NCI-H345 treated with DMSO at 0.1 percent for 48 hours (cell line): ENCODE results near the gene CCDC88C.
A peak's percentile ranks its signal among the peaks of the same experiment; 100 is the strongest.
"Not testable (repeated sequence)": the region's sequence is repeated elsewhere in the genome, so short reads cannot be mapped to it uniquely, and the experiment has no call there.

Source experiments
- DNase-seq: peaks from one replicate; lab custom pipeline; 2025; ENCODE audit not compliant: unreplicated experiment; lab: John Stamatoyannopoulos, UW

Gene CCDC88C

DNA sequence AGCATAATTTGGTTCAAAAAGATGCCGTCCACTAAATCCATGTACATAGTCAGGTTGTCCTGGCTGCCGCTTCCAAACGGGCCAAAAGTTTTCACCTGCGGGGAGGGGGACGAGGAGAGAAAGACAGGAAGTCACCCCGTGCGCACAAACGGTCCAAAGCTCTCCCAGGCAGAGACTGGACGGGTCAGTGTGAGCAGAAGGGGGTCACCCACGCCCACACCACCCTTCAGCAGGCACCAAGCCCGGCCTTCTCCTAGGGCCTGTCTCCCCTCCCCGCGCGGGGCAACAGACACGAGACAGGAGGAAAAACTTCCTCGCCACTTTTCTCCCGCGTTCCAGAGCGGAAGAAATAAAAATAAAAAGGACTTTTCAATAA lies 888 bp downstream of the CCDC88C start:
- DNase-seq, result no peak

DNA sequence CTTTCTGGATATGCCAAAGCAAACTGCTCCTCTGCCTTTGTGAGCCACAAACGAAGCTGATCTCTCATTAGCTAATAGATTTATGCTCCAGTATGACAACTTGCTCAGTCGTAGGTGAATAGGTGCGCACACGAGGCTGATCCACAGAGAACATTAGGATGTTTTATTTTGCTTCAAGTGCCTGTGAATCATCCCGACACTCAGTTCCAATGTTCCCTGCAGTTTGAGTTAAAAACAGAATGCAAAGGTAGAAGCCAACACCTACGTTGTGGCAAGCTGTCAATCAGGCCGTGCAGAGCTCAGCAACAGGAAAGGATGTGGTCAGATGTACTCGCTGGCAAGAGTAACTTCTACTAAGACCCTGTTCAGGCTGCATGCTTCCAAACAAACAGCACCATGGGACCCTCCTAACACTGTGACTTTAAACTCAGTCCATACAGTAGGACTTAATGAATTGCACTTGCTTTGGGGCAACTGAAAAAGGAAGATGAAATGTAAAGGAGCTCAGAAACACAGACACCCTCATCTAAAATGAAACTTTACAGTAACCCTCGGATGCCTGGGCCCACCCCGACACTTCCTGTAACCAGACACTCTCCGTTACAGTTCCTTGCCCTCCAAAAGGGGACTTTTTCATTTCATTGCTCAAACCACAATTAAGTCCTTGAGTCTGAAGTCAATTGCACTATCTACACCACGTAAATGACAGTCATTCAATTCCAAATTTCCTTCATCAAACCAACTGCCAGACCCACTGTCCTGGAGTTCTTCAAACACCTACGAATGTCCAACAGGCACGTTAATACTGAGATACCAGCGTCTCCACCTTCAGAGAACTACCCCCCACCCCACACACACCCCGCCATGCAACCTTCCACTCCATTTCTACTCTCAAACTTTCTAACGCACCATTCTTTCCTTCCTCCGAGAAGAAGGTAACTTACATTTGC lies 1.6 kb downstream of the CCDC88C start:
- DNase-seq, result peak; percentile 35

DNA sequence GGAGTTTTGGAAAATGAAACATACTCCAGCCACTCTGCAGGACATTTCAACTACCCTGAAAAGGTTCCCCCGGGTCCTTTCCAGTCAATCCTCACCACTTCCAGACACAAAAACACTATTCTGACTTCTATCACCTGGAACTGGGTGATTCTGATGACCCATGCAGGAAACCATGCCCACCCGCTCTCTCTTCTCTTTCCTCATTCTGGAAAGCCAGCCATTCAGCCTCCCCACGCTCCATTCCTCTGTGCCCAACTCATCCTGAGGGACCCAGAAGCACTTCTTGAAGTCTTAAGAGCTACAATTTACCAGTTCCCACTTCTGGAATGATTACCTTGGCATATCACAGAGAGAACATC lies 3.2 kb downstream of the CCDC88C start:
- DNase-seq, result no peak

DNA sequence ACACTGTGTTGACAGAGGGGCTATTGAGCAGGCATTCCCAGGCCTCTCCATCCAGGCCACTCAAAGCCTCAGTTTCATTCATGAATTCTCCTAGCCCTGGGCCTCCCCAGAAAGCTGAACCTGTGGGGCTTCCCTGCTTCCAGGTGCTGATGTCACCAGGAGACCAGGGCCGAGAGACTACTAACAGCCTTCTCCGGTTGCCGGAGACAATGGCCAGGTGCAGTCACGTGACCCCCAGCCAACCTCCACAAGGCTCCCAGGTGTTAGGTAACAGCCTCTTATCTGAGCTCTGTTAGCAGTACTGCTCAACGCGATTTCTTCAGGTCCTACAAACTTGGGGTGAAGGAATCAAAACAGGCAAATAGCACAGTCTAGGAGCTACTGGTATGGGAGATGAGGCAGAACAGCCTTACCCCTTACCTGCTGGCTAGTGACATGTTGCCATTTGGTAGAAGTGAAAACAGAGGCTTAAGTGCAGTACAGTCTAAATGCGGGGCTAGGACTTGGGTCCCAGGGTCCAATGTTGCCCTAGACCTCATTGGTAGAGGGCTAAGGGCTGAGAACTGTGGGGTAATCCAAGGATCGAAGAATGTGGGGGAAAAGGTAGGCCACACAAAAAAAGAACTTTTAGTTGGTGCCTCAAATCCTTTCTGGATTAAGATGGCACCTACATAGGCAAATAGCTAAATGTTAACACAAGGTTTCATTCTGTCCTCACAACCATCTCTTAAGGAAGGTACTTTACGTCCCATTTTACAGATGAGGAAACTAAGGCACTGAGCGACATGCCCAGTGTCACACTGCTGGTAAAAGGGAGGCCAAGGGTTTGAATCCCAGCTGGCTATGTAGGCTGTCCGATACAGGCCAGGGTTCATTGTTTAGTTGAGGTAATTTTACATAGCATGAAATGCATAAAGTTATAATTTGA lies 3.8 kb downstream of the CCDC88C start:
- peak; percentile 76 for DNase-seq

DNA sequence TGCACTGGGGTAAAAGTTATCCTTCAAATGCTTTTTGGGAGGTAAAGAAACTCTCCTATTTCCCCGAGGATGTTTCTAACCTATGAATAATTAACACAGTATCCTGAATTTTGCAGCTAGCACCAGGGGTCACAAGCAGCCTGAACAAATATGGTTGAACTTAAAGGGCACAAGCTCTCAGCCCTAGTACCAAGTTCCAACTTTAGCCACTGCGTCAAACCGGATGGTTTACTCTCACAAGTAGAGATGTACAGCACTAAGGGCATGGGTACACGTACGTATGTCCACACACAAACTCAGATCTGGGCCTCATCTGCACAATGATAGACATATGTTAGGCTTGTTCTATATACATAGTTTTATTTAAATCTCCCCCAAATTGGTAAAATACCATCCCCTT lies 4.7 kb downstream of the CCDC88C start:
- no peak for DNase-seq

DNA sequence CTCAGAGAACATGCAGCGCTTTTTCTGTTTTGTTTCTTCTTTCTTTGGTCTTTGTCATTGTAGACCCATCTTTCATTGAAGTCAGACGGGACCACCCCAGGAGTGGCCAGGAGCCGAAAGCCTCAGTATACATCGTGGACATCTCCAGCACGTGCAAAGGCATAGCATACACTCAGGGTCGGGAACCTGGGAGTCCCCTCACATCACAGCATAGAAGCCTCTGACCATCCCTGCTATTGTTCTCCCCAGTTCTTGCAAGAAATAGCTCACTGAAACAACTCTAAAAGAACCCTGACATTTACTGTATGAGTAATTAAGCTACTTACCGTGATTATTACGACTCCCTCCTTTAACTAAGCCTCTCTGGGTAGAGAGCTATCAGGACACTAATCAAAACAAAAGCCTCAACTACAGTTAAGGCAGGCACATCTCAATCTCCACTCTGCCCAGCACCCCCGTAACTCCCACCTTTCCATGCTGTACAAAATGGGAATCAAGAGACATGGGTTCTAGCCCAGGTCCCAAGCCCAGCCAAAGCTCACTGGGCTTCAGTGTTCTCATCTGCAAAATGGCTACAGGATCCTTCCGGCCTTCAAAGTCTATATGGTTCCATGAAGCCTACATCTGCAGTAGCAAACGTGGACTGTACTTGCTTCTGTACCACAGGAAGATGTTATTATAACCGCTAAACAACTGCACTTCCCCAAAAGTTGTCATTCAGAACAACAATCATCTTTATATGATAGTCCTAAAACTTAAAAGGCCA lies 6.7 kb downstream of the CCDC88C start:
- no peak for DNase-seq

DNA sequence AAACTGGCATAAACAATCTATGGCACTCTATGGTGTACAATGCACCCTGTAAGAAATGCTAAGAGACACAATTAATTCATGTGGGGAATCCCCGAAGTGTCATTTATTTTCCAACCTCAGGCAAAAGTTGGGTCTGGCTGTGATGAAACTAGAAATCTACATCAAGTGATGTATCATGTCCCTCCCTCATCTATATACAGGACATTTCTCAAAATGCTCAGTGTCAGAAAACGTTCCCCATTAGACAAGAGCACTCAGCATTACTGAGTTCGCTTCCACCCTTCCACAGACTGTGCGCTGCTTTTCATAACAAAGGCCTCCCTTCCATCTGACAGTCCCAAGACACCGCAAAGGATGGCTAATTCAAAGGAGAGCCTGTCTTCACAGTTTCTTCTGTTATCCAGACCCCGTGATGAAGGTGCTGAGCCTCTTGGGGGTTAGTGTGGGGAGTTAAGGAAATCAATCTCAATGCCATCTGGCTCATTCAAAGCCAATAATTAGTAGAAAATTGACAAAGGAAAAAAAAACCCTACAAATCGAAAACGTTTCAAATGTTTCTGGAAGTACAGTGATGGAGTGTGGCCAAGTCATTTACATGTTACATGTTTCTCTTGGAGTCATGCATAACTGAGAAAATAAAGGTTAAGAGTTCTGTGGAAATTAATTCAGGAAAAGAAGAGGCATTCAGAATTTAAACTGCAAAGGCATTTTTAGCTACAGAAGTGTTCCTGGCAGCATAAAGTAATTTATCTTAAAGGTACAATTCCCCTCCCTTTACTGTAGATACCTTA lies 7.5 kb downstream of the CCDC88C start:
- no peak for DNase-seq

DNA sequence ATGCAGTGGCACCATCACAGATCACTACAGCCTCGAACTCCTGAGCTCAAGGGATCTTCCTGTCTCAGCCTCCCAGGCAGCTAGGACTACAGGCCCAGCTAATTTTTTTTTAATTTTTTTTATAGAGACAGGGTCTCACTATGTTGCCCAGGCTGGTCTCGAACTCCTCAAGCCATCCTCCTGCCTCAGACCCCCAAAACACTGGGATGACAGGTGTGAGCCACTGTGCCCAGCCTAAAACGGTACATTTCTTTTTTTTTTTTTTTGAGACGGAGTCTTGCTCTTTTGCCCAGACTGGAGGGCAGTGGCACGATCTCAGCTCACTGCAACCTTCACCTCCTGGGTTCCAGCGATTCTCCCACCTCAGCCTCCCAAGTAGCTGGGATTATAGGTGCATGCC lies 8.4 kb downstream of the CCDC88C start:
- DNase-seq, result not testable (repeated sequence)

DNA sequence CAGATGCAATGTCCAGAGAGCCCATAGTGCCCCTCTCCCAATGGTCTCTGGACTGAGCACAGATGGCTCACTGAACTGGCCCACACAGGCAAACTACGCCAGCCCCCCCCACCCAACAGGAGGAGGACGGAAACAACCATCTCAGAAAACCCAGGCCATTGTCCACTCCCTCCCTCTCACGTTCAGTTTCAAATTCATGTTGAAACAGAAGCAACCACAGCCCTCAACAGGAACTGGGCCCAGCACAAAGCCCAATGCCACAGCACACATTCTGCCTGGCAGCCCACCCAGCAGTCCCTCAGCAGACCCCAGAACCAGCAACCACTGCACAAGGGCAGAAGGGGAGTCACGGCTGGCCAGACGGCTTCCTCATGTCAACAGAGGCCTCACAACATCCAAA lies 10.6 kb downstream of the CCDC88C start:
- no peak for DNase-seq

DNA sequence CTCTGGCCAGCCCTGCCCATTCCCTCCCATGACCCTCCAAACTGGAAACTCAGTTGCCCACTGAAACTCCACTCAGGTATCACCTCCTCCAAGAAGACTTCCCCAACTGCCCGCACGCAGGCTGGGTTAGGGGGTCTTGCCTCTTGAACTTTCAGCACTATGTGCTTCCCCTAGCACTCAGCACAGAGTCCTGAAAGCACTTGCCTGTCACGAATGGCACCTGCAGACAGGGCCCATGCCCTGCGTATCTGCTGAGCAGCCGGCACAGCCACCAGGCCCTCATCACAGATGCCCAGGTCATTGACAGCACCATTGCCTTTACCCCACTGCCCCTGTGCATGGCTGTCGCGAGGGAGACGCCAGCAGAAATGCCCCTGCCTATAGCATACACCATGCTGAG lies 11.2 kb downstream of the CCDC88C start:
- DNase-seq, result no peak

DNA sequence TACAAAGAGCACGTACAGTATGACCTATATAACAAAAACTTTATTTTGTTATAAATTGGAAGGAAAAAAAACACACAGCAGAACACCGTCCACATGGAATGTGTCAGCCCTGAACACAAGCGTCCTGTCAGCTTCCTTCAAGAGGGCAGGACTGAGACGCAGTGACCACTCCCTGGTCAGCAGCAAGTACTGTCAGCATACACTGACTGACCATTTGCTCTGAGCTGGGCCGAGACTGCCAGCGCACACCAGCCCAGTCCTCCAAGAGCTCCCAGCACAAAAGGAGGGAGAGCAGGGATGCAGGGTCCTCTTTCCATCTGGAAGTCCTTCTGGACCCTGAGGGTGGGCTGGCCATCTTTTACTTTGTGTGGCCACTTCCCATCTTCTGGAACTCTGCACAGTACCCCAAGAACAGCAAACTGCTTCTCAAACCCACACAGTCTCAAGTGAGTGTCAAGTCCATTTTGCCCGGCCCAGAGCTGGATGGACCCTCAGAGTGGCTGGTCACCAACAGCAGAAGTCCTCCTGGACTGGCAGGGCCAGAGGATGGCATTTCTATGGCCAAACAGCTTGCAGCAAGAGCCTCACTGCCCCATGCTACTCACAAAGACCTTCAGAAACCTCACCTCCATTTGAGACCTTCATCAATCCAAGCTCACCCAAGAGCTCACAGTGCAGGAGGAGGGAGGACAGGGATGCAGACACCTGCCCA lies 11.7 kb downstream of the CCDC88C start:
- DNase-seq, result no peak

DNA sequence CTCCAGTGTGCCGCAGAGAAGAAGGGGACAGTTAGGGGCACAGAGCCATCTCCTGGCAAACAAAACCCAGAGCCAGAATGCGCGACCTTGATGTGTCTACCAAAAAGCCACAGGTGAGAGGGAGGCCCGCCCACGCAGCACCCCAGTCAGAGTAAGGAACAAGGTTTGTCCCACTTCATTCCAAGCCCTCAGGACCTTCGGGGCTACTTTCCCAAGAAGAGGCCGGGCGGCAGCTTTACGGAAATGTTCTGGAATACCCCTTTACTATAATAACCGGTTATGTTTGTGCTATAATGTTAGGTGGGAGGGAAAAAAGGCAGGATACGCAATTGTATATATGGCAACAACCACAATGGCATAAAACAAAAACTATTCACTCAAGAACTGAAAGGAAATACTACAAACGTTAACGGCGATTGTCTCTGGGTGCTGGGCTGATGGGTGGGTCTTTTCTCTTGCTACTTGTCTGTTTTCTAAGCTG lies 12.3 kb downstream of the CCDC88C start:
- no peak for DNase-seq

DNA sequence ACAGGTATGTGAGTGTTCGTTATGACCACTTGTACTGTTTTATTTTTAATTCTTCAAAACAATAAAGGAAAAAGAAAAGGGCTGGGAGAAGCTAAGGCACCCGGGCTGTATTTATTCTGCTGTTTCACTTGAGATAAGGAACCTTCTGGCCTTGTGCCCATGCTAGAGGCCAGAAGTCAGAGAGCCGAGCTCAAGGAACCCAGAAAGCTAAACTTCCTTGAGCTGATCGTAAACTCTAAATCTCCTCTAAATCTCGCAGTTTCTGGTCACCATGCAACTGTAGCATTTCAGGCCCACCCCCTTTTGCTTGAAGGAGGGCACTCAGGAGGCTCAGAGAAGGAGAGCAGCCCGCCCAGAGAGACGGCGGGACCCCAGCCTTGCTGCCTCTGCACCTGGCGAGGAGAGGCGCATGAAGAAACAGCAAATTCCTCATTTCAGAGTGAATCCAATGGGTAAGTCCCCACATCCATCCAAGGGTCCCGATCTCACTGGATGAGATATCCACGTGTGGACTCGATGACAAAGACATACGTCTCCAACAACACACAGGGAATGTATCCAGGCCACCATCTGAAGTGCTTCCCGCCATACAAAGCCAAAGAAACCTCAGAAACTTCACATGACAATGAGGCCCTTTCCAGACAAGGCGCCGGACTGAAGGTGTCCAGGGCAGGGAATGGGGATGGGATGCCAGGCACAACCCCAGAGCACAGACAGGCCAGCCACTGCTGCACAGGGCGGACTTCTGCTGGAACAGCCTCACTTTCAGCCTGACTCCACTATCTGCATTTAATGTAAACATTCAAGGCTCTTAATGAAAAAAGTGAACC lies 14.6 kb downstream of the CCDC88C start:
- DNase-seq, result no peak

DNA sequence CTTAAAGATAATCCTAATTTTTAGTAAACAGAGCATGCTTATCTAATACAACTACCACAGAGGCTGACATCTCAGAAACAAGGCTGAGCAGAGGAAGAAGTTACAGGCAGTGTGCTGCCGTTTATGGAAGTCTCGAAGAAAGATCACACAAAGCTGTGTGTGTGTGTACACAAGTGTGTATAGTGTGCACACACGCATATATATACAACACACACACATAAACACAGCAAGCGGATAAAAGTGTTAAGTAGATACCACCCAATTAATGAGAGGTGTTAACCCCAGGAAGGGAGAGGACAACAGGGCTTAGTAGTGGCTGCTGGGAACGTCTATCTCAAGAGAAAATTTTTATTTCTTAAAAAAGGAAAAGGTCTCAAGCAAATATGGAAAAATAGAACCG lies 15.3 kb downstream of the CCDC88C start:
- no peak for DNase-seq

DNA sequence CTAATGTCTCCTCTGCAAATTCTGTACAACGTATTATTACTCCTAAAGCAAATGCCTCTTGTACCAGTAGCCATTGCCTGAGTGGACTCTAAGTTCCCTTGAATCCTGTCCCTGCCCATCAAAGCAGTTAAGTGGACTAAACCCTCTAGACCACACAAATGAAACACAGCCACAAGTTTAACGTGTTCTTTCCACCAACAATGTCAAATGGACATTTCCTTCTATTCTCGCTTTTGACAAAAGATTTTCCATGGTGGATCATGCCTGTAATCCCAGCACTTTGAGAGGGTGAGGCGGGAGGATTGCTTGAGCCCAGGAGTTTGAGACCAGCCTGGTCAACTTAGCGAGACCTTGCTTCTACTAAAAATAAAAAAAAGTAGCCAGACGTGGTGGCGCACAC lies 15.9 kb downstream of the CCDC88C start:
- DNase-seq, result no peak

DNA sequence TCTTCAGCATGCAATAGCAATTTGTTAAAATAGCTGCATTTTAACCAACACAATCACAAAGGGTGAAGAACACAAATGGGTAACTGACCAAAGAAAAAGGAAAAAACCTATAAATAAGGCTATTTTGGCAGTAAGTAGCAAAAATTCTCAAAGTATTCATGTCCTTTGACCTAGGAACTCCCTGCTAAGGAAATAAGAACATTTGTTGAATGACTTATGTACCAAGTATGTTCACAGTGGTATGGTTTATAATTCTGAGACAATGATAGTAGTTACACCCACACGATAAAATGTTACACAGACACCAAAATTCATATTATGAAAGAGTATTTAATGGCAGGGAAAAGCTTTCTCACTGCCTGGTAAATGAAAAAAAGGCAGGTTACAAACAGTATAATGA lies 16.9 kb downstream of the CCDC88C start:
- no peak for DNase-seq

DNA sequence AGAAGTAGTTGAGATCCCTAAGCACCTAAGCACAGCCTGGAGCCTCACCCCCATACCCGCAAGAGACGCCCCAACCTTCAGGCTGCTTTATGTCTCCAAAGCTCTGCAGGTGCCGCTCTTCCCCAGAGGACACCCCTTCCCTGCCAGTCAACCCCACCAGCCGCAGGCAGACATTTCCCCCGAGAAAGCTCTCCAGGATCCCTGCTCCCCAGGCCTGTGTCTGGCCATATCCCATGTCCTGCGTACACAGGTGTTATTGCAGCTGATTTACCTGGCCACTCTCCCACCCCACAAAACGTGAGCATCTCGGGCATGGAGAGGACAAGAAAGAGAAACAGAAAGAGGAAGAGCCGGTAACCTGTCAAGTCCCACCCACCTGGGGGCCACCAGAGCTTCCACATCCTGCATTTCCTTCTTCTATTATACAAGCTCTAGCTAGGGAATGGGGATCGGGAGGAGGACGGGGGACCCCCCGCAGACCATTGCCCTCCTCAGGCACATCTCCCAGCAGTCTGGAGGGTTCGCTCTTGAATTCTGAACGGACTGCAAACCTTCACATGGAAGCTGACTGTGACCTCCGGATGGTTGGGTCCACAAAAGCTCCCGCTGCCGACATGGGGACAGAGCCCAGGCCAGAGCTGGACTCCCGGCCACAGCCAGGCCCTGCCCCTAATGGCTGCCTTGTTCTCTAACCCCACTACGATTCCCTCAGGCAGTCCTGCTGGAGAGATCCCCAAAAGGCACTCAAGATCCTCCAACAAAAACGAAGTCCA lies 17.6 kb downstream of the CCDC88C start:
- DNase-seq, result no peak

DNA sequence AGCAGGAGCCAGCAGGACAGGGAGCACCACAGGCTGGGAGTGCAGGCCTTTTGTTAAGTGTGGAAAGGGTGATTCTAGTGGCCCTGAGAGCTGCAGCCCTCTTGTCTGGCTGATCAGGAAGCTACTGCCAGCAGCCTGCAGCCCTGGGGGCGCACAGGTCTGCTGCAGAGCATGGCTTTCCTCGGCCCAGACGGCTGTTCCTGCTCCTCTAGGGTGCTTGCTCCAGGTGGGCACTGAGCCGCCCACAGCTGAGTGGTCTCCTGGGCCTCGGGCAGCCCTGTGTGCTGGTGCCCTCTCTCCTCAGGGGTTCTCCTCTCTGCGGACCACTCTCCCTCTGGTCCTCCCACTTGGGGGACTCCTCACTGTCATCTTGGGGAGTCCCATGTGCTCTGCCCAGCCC lies 18.9 kb downstream of the CCDC88C start:
- peak; percentile 25 for DNase-seq
